NB4 (cell line): ENCODE data around the gene KLHL13.
"Not testable (repeated sequence)": the region's sequence is repeated elsewhere in the genome, so short reads cannot be mapped to it uniquely, and the experiment has no call there.

Source experiments
- DNase-seq: peaks from one replicate; pipeline ENCODE4 v3.0.0; 2010; ENCODE audit warnings: low read depth
- H3K4me3 ChIP-seq: one replicate; pipeline ENCODE4 v1.5.1; 2011; ENCODE audit warnings: mild to moderate bottlenecking, low read depth, low read length, moderate library complexity
- CTCF ChIP-seq: IDR thresholded peaks from one replicate; pipeline ENCODE4 v1.5.1; 2012; ENCODE audit warnings: low read depth, low read length
- MYC ChIP-seq: IDR thresholded peaks from 2 replicates; pipeline ENCODE4 v1.6.1; 2011; ENCODE audit warnings: low read depth, low read length
- POLR2A ChIP-seq: IDR thresholded peaks from 2 replicates; pipeline ENCODE4 v1.6.1; 2011; ENCODE audit warnings: mild to moderate bottlenecking; ENCODE audit not compliant: insufficient read length; ENCODE audit errors: extremely low read depth
- TF ChIP-seq, protein P1 (sequence below): IDR thresholded peaks from 2 replicates; pipeline ENCODE4 v1.6.1; 2011; ENCODE audit warnings: low read depth, low read length

KLHL13 gene

DNA sequence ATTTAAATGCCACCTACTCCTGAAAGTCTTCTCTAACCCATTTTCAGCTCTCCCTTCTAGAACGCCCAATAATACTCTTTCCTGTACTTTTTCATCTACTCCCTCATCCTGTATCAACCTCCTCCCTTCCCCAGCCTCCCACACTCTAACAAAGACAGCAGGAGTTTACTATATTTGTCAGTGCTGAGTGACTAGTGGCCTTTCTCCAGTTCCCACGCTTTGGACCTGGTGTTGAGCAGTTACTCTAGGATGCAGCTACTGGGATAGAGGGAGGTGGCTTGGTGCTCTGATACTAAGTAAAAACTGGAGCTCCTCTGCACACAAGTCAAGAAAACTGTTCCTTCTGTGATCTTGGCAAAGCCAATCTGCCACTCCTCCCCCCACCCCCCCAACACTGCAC is 36.1 kb upstream of the KLHL13 start:
- no peak for TF ChIP-seq POLR2A
- TF ChIP-seq CTCF: no peak
- TF ChIP-seq, protein P1, sequence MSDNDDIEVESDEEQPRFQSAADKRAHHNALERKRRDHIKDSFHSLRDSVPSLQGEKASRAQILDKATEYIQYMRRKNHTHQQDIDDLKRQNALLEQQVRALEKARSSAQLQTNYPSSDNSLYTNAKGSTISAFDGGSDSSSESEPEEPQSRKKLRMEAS: no peak
- no peak for TF ChIP-seq MYC
- DNase-seq: no peak

DNA sequence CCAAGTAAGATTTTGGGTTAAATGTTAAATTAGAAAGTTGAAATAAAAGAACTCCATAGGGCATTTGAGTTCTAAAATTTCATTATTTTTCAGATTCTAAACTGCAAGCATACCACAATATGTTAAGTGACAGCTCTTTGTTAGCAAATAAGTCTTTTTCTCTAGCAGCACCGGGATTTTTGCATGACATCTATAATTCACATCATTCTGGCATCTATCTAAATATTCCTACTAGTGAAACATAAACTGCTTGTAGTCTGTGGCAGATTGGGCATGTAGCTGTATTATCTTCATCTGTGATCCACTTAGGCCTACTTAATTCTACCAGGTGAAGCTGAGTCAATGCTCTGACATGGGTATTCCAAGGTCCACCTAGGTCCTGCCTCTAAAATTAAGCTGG is 32.1 kb upstream of the KLHL13 start:
- no peak for DNase-seq
- H3K4me3 ChIP-seq: no peak overlapping the region
- no peak for TF ChIP-seq POLR2A
- no peak for TF ChIP-seq MYC
- no peak for TF ChIP-seq CTCF
- TF ChIP-seq, protein P1: no peak

More for the DNA sequence above, 36.1 kb upstream of the KLHL13 start:
- no peak overlapping the region for H3K4me3 ChIP-seq

GRCh38 chrX:118147771-118148170 is 31.2 kb upstream of the KLHL13 start:
- H3K4me3 ChIP-seq: not testable (repeated sequence)

DNA sequence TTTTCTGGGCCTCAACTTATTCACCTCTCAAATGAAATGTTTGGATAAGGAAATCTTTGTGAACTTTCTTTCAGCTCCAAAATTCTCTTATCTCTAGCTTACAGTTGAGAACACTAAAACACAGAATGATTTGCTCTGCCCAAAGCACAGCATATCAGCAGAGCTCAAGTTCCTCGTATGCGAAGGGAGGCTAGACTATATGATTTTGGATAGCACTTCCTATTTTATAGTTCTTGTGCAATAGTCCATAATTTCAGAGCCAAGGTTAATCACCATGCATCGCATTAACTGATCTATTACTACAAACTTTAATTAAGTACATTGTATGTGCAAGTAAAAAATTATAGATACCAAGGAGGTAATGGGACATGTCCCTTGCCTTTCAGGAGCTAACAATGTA is 27.0 kb upstream of the KLHL13 start:
- H3K4me3 ChIP-seq: no peak overlapping the region
- no peak for TF ChIP-seq POLR2A
- no peak for TF ChIP-seq MYC
- TF ChIP-seq, protein P1: no peak
- no peak for TF ChIP-seq CTCF
- DNase-seq: peak; percentile 7

More at GRCh38 chrX:118147771-118148170, 31.2 kb upstream of the KLHL13 start:
- DNase-seq: not testable (repeated sequence)

DNA sequence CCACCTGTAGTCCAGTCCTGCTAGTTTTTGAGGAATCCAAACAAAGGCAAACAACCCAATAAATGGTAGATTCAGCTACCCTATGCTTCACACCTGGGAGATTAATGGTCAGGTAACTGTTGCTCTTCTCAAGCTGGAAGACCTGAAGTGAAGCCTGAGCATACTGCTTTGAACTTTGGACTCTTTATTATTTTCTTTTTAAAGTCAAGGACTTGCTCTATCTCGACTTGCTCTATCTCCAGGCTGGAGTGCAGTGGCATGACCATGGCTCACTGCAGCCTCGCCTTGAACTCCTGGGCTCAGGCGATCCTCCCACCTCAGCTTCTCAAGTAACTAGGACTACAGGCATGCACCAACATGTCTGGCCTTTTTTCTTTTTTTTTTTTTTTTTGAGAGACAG is 14.7 kb upstream of the KLHL13 start:
- no peak overlapping the region for H3K4me3 ChIP-seq
- TF ChIP-seq, protein P1: no peak
- TF ChIP-seq MYC: no peak
- no peak for TF ChIP-seq POLR2A
- no peak for TF ChIP-seq CTCF
- DNase-seq: no peak

GRCh38 chrX:118129681-118130080 is 13.1 kb upstream of the KLHL13 start:
- DNase-seq: no peak
- TF ChIP-seq MYC (no peak), CTCF (no peak), POLR2A (no peak)
- TF ChIP-seq, protein P1: no peak
- H3K4me3 ChIP-seq: no peak overlapping the region
